ENCODE results near the gene ZCCHC14. TPM values are rescaled to one million over a fixed set of nuclear protein-coding genes. Genes with fewer than 3 reads are reported as not detected.
"Not testable (repeated sequence)": the region's sequence is repeated elsewhere in the genome, so short reads cannot be mapped to it uniquely, and the experiment has no call there.

Gene ZCCHC14
- total RNA-seq, 2 experiments from 2014 or later = 4.6 to 5.9 TPM

DNA sequence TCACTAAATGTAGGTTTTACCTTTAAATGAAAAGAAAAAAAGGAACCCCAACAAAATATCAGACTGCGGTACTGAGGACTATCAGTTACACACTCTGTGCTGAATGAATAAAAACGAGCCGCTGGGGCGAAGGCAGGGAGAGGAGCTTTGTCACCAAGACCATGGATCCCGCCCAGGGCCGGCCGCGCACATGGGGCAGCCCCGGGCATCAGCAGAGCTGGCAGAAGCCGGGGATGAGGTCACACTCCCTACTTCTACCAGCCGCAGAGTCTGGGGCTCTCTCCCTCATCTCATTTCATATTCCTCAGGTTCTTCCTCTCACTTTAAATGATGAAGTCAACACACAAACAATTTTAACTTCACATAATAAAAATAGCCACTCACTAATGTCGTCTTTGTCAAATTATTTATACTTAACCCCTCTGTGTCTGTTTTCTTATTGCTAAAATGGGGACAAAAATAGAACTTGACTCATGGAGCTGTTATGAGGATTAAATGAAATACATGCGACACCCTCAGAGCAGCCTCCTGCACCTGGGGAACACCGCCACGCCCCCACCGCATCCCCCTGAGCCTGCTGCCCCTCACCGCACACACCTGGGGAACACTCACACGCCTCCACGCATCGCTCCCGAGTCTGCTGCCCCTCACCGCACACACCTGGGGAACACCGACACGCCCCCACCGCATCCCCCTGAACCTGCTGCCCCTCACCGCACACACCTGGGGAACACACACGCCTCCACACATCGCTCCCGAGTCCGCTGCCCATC, 15.4 kb downstream of the ZCCHC14 start:
- POLR2A ChIA-PET; H3K27ac Mint-ChIP-seq; DNase-seq; H3K4me3 Mint-ChIP-seq; intact Hi-C loops (cut with micrococcal nuclease); H3K9me3 Mint-ChIP-seq; ATAC-seq; H3K27me3 Mint-ChIP-seq; H3K36me3 Mint-ChIP-seq (ENCODE audit: low read depth): not testable (repeated sequence)
- peaks cover 31% of the 10 kb centered on the region for H3K4me1 Mint-ChIP-seq (ENCODE audit: low read depth)
- CTCF ChIA-PET = interaction anchor here (0.7 kb wide), 1 partner anchor 9 kb away, joined by 3 read pairs; no protein-coding TSS in a partner anchor

DNA sequence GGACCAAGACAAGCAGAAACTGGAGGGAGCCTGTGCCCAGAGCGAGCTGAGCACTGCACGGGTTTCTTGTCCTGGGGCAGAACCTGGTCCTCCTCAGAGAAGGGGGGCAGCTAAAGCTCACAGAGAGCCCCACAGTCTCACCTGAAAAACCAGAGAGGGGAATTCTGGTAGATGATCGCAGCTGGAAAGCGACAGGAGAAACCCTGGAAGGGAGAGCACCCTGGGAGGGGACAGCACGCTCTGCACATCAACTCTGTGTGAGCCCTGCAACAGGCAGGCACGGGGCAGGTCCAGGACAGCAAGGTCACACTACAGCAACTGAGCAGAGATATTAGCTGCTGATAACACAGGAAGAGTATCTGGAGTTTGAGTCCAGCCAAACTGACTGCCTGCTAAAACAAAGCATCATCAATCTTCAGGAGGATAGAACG, 18.2 kb downstream of the ZCCHC14 start:
- Mint-ChIP-seq H3K9me3 (no peaks in the 10 kb centered on the region), H3K27ac (no peak overlapping the region), H3K4me3 (no peak overlapping the region), H3K27me3 (no peaks in the 10 kb centered on the region), H3K4me1 (ENCODE audit: low read depth) (peaks cover 30% of the 10 kb centered on the region), H3K36me3 (ENCODE audit: low read depth) (no peaks in the 10 kb centered on the region)
- POLR2A ChIA-PET = interaction anchor here (1.2 kb wide), 1 partner anchor 10 kb away, joined by 3 read pairs; no protein-coding TSS in a partner anchor
- intact Hi-C loops (cut with micrococcal nuclease) = no loop called here
- CTCF ChIA-PET = no interaction called here
- DNase-seq (no peak), ATAC-seq (no peak)
- TF ChIP-seq, protein P1, sequence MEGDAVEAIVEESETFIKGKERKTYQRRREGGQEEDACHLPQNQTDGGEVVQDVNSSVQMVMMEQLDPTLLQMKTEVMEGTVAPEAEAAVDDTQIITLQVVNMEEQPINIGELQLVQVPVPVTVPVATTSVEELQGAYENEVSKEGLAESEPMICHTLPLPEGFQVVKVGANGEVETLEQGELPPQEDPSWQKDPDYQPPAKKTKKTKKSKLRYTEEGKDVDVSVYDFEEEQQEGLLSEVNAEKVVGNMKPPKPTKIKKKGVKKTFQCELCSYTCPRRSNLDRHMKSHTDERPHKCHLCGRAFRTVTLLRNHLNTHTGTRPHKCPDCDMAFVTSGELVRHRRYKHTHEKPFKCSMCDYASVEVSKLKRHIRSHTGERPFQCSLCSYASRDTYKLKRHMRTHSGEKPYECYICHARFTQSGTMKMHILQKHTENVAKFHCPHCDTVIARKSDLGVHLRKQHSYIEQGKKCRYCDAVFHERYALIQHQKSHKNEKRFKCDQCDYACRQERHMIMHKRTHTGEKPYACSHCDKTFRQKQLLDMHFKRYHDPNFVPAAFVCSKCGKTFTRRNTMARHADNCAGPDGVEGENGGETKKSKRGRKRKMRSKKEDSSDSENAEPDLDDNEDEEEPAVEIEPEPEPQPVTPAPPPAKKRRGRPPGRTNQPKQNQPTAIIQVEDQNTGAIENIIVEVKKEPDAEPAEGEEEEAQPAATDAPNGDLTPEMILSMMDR (IDR thresholded peaks at IDR 0.05) = no peak

DNA sequence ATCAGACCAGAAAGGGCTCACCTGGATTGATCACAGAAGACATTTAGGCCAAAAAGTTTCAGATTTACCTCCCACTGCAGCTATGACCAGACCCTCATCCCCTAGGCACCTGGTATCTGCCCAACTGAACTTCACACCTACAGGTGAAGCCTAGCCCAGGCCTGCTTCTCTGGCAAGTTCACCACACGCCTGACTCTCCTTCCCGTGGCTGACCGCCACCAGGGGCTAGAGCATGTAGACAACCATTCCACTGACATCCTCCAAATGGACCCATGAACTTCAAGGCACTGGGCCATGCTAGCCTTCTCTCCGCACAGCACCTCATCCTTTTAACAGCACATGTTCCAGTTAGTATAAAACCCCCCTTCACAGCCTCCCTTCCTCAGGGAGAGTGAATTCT, 18.8 kb downstream of the ZCCHC14 start:
- no peak for DNase-seq
- H3K9me3 Mint-ChIP-seq = no peaks in the 10 kb centered on the region
- H3K4me3 Mint-ChIP-seq = no peak overlapping the region
- ChIA-PET POLR2A (interaction anchor here (1.2 kb wide), 1 partner anchor 9 kb away, joined by 3 read pairs; no protein-coding TSS in a partner anchor), CTCF (no interaction called here)
- no peak overlapping the region for H3K27ac Mint-ChIP-seq
- TF ChIP-seq, protein P1 (IDR thresholded peaks at IDR 0.05) = no peak
- ATAC-seq = no peak
- no peaks in the 10 kb centered on the region for H3K27me3 Mint-ChIP-seq
- intact Hi-C loops (cut with micrococcal nuclease) = no loop called here
- no peaks in the 10 kb centered on the region for H3K36me3 Mint-ChIP-seq (ENCODE audit: low read depth)
- H3K4me1 Mint-ChIP-seq (ENCODE audit: low read depth) = peaks cover 30% of the 10 kb centered on the region

DNA sequence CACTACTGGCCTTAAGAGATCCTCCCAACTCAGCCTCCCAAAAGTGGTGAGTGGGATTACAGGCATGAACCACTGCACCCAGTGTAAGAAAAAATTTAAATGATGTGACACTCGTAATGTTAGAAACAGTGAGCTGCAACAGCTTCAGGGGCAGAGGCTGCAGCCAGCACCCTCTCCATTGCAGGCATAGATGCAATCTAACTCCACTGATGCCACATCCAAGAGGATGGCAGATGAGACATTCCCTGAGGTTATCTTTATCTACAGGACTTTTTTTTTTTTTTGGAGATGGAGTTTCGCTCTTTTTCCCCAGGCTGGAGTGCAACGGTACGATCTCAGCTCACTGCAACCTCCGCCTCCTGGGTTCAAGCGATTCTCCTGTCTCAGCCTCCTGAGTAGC, 19.9 kb downstream of the ZCCHC14 start:
- H3K27ac Mint-ChIP-seq = no peak overlapping the region
- ChIA-PET POLR2A (interaction anchor here (0.5 kb wide), 1 partner anchor 12 kb away, joined by 3 read pairs; no protein-coding TSS in a partner anchor), CTCF (interaction anchor here (0.6 kb wide), 1 partner anchor 19 kb away, joined by 3 read pairs; no protein-coding TSS in a partner anchor)
- DNase-seq (no peak), ATAC-seq (no peak)
- no peaks in the 10 kb centered on the region for H3K27me3 Mint-ChIP-seq
- H3K9me3 Mint-ChIP-seq = no peaks in the 10 kb centered on the region
- H3K36me3 Mint-ChIP-seq (ENCODE audit: low read depth) = no peaks in the 10 kb centered on the region
- H3K4me3 Mint-ChIP-seq = no peak overlapping the region
- peaks cover 30% of the 10 kb centered on the region for H3K4me1 Mint-ChIP-seq (ENCODE audit: low read depth)
- intact Hi-C loops (cut with micrococcal nuclease) = no loop called here
- TF ChIP-seq, protein P1 (IDR thresholded peaks at IDR 0.05) = no peak

DNA sequence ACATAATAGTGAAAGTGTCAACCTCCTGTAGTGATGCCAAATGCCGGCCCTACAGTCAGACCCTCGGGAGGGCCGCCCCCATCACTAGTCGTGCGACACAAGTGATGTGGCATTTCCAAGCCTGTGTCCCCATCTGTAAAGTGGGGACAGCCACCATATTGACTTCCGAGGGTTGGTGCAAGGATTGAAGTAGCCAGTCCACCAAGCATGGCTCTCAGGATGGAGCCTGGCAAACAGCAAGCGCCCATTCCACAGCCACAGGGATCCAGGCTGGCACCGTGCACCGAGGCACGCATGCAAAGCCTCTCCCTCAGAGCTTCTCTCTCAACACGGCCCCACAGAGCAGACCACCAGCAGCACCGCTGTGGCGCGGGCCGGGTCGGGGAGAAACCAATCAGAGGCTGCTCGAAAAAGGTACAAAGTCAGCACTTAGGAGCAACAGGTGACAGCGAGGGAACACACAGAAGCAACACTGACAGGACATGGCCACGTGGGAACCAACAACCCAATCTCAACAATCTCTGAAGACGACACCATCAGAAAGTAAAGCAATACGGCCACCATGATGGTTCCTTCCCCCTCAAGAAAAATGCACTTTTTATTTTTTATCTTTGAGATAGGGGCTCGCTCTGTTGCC, 20.6 kb downstream of the ZCCHC14 start:
- ATAC-seq = no peak
- TF ChIP-seq, protein P1 (IDR thresholded peaks at IDR 0.05) = no peak
- H3K4me3 Mint-ChIP-seq = no peak overlapping the region
- intact Hi-C loops (cut with micrococcal nuclease) = no loop called here
- H3K27ac Mint-ChIP-seq = no peak overlapping the region
- H3K9me3 Mint-ChIP-seq = no peaks in the 10 kb centered on the region
- no peaks in the 10 kb centered on the region for H3K27me3 Mint-ChIP-seq
- no peaks in the 10 kb centered on the region for H3K36me3 Mint-ChIP-seq (ENCODE audit: low read depth)
- DNase-seq = no peak
- ChIA-PET POLR2A (interaction anchor here (0.5 kb wide), 1 partner anchor 12 kb away, joined by 3 read pairs; no protein-coding TSS in a partner anchor), CTCF (no interaction called here)
- H3K4me1 Mint-ChIP-seq (ENCODE audit: low read depth) = peaks cover 27% of the 10 kb centered on the region

Data from activated CD8-positive, alpha-beta T cell treated with anti-CD3 and anti-CD28 coated beads for 36 hours (primary cell).